IPS-11a (cell line): Measurements from ENCODE around the gene PRRC2C.
"Not testable (repeated sequence)": the region's sequence is repeated elsewhere in the genome, so short reads cannot be mapped to it uniquely, and the experiment has no call there.

ENCODE experiments used
- H3K4me3 ChIP-seq: one replicate; pipeline ENCODE4 v1.5.1; 2013; ENCODE audit warnings: low read depth, low read length, control low read depth

The PRRC2C gene

DNA sequence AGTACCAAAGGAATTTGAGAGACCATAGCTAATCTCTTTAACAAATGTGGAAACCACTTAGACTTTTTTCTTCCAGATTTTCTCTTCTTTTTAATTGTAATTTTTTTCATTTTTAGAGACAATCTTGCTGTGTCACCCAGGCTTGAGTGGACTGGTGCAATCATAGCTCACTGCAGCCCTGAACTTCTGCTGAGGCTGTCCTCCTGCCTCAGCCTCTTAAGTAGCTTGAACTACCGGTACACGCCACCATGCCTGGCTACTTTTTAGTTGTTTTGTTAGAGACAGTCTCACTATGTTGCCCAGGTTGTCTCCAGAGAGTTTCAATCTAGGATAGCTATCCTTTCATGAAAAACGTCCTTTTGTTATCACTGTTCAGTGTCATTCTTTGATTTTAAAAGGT lies 15.0 kb downstream of the PRRC2C start:
- H3K4me3 ChIP-seq: no peak overlapping the region

DNA sequence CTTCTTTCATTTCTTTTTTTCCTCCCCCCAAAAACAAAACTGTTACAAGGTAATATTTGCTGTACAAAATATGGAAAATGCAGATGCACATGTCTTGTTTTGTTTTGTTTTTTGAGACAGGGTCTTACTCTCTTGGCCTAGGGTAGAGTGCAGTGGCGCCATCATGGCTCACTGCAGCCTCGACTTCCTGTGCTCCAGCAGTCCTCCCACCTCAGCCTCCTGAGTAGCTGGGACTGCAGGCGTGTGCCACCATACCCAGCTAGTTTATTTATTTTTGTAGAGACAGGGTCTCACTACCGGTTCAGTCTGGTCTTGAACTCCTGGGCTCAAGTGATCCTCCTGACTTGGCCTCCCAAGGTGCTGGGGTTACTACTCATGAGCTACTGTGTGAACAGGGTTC lies 15.5 kb downstream of the PRRC2C start:
- H3K4me3 ChIP-seq: no peak overlapping the region

DNA sequence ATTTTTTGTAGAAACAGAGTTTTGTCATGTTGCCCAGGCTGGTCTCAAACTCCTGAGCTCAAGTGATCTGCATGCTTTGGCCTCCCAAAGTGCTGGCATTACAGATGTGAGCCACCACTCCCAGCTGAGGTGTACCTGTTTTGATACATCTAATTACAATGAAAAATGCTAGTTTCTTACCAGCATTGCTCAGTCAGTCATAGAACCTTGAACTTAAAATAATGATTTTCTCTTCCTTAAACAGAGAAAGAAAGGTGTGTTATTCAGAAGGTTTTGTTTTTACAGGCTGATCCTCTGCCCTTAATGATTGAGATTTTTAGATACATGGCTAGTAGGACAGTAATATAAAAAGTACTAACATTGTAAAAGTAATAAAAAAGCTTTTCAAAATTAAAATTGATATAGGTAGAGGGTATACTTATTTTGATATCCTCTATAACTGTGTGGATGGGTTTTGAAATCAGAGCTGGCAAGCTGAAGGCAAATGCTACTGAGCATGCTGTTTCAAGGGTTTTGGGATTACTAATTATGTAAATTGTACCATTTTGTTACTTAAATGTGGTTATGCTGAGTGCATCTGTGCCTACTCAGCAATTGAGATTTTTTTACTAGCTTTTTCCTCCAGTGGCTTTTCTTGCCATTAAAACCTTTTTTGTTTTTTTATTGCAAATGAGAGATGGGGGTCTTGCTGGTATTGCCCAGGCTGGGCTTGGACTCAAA lies 16.1 kb downstream of the PRRC2C start:
- no peak overlapping the region for H3K4me3 ChIP-seq

DNA sequence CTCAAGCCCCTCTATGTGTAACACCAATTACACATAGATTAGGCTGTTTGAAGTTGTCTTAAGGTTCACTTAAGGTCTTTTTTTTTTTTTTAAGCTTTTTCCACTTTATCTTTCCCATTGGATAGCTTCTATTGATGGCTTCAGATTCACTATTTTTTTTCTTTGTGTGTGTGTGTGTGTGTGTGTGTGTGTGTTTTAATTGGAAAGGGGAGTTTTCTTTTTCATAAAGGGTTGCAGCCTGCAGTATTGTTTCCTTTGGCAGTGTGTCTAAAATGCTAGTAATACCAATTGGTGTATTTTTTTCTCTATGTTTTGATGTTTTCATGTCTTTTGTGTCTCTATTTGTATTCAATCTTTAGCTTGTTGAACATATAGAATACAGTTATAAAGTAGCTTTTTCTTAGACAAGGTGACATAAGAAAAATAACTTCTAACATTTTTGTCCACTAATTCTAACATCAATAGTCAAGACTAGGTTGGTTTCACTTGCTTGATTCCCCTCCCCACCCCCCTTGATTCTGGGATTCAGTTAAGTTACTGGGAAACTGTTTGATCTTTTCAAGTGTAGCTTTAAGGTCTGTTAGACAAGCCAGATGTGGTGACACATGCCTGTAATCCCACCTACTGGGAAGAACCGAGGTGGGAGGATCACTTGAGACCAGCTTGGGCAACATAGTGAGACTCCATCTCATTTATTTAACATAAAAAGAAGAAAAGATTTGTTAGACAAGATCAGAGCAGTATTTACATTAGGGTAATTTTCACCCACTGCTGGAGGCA lies 21.4 kb downstream of the PRRC2C start:
- H3K4me3 ChIP-seq: no peak overlapping the region

DNA sequence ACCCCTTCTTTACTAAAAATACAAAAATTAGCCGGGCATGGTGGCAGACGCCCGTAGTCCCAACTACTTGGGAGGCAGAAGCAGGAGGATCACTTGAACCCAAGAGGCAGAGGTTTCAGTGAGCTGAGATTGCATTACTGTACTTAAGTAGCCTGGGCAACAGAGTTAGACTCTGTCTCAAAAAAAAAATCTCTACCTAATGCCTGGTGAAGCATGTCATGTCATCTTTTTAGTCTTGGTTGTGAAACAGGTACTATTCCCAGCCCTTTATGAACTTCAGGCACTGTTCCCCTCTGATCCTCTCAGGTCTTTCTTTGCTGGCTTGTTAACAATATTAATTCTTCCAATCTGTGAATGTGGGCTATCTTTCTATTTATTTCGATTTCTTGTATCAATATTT lies 22.1 kb downstream of the PRRC2C start:
- no peak overlapping the region for H3K4me3 ChIP-seq

DNA sequence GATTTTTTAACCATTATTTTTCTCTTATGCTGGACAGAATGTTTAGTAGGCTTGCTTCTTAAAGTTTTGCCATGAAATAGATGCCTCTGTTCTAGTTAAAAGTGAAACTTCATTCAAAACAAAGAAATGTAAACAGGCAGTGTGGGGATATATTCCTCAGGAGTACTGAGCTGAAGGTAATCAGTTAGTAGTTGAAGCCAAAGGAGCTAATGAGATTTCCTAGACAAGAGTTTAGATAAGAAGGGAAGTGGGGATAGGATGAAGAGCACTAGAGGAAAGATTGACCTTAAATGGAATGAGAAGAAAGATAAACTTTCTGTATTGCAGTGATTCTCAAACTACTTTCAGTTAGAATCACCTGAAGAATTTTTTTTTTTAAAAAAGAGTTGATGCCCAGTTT lies 23.9 kb downstream of the PRRC2C start:
- no peak overlapping the region for H3K4me3 ChIP-seq

DNA sequence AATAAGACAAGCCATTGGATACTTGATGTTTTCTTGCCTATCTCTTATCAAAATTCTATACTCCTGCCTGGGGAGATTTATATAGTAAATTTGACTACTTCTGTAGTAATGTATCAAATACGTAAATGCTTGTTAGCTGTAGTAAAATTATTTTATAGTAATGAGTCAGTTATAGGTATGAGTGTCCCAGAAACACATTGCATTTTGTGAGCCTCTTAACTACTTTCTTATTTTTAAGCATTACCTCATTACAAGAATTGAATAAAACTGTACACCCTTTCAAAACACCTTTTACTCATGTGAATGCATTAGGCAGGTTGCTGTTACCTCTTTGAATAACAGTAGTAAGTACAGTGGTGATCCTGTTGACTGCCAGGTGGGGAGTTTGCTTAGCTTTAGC lies 28.4 kb downstream of the PRRC2C start:
- H3K4me3 ChIP-seq: no peak overlapping the region

DNA sequence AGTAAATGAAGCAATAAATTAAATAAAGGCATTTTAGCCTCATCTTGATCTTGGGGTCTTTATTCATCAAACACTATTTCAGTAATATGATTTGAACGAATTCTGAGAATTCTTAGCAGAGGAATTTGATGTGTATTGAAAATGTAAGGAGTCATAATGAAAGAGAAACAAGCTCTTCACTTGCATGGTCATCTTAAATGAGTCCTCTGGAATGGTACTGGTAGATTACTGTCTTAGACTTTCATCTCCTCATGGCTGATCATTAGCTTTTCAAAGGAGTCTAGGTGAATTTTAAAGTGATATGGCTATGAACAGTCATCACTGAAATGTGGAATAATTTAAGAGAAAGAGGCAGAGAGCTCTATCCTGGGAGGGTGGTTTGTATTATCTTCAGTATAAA lies 30.0 kb downstream of the PRRC2C start:
- H3K4me3 ChIP-seq: no peak overlapping the region

DNA sequence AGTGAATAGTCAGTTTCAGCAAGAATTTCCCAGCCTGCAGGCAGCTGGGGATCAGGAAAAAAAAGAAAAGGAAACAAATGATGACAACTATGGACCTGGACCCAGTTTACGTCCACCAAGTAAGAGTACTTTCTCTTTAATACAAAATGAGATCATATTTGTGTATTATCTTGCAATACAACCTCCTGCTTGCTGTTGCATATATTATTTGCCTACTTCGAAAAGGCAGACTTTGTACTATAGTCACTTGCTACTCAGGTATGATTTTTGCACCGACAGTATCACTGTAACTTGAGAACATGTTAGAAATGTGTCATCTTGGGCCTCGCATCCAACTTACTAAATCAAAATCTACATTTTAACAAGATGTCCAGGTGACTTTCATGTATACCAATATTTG lies 30.4 kb downstream of the PRRC2C start:
- H3K4me3 ChIP-seq: no peak overlapping the region

DNA sequence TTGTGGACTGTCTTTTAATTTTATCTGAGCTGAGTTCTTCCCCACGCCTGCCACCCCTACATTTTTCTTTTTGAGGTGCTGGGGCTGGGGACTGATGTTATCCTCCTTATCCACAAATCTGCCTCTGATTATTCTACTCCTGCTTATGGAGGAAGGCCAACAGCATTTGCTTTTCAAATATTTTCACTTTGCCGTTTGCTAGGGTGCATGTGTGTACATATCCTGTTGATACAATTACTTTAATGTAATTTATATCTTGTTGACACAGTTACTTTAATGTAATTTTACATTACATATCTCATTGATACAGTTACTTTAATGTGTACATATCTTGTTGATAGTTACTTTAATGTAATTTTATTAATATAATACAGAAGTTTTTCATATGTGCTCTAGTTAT lies 36.2 kb downstream of the PRRC2C start:
- H3K4me3 ChIP-seq: no peak overlapping the region

DNA sequence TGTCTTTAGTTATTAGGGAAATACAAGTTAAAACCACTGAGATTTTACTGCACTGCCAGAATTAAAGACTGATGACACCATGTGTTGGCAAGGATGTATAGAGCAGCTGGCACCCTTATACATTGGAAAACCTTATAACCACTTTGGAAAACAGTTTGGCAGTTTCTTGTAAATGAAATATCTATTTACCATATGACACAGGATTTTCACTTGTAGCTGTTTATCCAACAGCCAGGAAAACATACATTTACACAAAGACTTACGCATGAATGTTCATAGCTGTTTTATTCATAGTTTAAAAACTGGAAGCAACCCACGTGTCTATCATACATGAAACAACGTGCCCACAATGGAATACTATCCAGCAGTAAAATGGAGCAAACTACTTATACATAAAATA lies 45.3 kb downstream of the PRRC2C start:
- no peak overlapping the region for H3K4me3 ChIP-seq

DNA sequence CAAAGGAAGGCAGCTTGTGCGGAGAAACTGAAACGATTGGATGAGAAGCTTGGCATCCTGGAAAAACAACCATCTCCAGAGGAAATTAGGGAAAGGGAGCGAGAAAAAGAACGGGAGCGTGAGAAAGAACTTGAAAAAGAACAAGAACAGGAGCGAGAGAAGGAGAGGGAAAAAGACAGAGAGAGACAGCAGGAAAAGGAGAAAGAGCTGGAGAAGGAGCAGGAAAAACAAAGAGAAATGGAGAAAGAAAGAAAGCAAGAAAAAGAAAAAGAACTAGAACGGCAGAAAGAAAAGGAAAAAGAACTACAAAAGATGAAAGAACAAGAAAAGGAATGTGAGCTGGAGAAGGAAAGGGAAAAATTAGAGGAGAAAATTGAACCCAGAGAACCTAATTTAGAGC lies 47.2 kb downstream of the PRRC2C start:
- H3K4me3 ChIP-seq: no peak overlapping the region

DNA sequence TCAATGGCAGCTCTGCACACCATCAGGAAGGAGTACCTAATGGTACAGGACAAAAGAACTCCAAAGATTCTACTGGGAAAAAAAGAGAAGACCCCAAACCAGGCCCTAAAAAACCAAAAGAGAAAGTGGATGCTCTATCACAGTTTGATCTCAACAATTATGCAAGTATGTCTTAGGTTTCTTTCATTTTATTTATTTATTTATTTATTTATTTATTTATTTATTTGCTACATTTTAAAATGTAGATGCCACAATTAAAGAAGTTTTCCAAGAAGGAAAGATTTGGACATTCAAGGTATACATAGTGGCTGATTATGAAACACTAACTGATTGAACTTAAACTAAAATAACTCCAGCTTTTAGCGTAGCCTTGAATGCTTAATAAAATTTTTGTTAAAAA lies 60.2 kb downstream of the PRRC2C start:
- no peak overlapping the region for H3K4me3 ChIP-seq

DNA sequence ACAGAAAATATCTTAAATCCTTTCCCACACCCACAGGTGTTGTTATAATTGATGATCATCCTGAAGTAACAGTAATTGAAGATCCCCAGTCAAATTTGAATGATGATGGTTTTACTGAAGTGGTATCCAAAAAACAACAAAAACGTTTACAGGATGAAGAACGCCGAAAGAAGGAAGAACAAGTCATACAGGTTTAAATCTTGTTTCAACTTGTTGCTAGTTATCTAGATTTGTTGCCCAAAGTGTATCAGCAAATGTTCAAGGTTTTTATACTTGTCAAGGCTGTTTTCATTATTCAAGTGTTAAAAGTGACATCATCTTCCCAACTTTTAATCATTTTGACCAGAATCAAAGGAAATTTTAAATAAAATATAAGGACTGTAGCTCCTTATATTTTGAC lies 64.7 kb downstream of the PRRC2C start:
- H3K4me3 ChIP-seq: no peak overlapping the region

DNA sequence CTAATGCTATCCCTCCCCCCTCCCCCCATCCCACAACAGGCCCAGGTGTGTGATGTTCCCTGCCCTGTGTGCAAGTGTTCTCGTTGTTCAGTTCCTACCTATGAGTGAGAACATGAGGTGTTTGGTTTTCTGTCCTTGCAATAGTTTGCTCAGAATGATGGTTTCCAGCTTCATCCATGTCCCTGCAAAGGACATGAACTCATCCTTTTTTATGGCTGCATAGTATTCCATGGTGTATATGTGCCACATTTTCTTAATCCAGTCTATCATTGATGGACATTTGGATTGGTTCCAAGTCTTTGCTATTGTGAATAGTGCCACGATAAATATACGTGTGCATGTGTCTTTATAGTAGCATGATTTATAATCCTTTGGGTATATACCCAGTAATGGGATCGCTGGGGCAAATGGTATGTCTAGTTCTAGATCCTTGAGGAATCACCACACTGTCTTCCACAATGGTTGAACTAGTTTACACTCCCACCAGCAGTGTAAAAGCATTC lies 65.3 kb downstream of the PRRC2C start:
- H3K4me3 ChIP-seq: not testable (repeated sequence)

DNA sequence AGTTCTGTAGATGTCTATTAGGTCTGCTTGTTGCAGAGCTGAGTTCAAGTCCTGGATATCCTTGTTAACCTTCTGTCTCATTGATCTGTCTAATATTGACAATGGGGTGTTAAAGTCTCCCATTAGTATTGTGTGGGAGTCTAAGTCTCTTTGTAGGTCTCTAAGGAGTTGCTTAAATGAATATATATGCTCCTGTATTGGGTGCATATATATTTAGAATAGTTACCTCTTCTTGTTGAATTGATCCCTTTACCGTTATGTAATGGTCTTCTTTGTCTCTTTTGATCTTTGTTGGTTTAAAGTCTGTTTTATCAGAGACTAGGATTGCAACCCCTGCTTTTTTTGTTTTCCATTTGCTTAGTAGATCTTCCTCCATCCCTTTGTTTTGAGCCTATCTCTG lies 68.6 kb downstream of the PRRC2C start:
- not testable (repeated sequence) for H3K4me3 ChIP-seq

DNA sequence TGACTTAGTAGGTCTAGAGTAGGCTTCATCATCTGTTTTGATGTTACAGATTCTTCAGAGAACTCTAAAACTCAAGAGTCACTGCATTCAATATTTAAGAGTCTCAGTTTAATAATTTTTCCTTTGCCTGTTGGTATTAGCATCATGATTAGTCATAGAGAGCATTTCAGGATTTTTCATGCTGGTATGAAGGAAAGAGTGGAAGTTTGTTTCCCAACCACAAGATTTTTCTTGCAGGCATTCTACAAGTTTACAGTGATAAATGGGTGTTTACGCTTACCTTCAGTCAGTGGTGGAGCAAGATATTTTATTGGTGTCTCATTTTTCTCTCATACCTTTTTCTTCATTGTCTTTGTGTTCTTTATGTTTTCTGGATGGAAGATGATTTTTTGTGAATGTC lies 78.3 kb downstream of the PRRC2C start:
- H3K4me3 ChIP-seq: no peak overlapping the region

DNA sequence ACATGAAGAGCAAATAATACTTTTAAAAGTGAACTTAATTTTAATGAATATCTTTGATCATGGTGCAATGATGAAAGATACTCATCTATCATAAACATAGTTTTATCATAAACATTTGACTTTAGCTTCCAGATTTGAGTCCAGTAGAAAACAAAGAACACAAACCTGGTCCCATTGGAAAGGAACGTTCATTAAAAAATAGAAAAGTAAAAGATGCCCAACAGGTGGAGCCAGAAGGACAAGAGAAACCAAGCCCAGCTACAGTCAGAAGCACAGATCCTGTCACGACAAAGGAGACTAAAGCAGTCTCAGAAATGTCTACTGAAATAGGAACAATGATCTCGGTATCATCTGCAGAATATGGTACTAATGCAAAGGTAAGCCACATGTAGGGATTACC lies 81.1 kb downstream of the PRRC2C start:
- H3K4me3 ChIP-seq: no peak overlapping the region

DNA sequence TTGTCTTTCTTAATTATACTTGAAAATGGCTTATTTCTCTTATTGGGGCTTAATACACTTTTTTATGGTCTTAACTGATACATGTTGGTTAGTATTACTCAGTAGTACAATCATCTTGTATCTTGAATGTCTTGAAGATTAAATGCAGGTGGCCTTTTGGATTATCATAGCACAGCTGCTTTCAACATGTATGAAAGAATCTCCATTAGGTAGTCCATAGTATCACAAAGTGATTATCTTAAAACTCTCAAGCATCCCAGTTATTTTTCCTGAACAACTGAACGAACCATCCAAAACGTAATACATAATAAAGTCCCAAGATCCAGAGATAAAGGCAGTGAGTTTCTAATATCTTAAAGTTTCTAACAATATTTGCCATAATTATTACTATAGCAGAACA lies 85.0 kb downstream of the PRRC2C start:
- no peak overlapping the region for H3K4me3 ChIP-seq

DNA sequence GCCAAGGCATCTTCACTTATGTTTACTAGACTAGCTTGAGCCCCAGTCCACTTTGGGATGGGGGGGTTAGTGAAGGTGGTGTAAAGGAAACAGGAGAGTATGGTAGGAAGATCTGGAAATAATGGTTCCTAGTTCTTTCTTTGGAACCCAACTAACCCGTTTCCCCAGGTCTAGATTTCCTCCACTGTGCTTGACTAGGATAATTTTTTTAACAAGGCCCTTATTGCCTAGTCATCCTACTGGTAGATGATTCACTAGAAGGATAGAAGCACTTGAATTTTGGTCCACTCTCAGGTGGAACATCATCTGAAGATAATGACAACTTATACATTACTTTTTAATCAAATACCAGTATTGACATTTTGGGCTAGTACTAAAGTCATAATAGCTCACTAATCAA lies 90.8 kb downstream of the PRRC2C start:
- H3K4me3 ChIP-seq: no peak overlapping the region

DNA sequence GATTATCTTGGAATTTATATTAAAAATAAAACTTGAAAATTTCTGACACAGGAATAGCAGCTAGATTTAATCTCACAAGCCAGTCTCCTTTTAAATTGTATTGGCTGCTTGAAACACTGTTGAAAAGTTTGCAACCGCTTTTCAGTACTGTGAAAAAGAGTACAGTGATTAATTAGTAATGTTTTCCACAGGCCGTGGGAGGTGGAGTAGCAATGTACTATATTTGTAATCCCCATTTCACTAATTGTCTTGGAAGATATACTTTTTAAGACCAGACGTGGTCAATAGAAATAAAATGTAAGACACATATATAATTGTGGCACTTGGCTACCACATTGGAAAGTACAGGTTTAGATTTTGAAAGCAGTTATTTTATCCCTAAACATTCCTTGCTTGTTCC lies 95.9 kb downstream of the PRRC2C start:
- no peak overlapping the region for H3K4me3 ChIP-seq

DNA sequence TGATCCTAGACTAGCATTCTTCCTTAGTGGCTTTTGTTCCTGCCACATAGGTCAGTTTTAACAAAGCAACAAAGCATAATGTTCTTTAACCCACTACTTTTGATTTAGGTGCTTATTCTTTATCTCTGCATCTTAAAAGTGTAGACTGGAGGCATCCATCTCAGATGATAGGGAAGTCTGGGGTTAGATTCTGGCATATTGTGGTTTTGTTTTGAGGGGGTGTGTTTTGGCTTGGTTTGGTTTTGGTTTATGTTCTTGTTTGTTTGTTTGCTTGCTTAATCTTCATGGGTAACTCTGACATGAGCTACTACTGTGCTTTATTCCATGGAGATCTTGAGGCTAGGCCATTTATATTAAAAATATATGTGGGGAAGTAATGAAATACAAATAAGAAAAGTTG lies 96.4 kb downstream of the PRRC2C start:
- H3K4me3 ChIP-seq: no peak overlapping the region

DNA sequence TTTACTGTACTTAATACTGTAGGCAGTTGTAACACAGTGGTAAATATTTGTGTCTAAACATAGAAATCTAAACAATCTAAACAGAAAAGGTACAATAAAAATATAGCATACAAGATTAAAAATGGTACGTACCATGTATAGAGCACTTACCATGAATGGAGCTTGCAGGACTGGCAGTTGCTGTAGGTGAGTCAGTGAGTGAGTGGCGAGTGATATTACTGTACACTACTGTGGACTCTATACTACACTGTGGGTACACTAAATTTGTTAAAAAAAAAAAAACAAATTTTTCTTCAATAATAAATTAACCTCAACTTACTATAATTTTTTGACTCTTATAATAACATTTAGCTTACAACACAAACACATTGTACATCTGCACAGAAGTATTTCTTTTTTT lies 97.3 kb downstream of the PRRC2C start:
- no peak overlapping the region for H3K4me3 ChIP-seq
